IMR-90 (cell line): ENCODE measurements around the gene CCDC146.

Experiments
- CEBPB ChIP-seq: IDR thresholded peaks from 2 replicates; pipeline ENCODE4 v1.6.1; 2012; ENCODE audit warnings: low read depth, low read length, improper control_type of control experiment
- CHD1 ChIP-seq: IDR thresholded peaks from 2 replicates; pipeline ENCODE4 v1.6.1; 2012; ENCODE audit warnings: low read depth, low read length, improper control_type of control experiment
- FOS ChIP-seq: fragments of 150-350 bp; IDR thresholded peaks from 2 replicates; pipeline ENCODE4 v1.6.1; 2016; ENCODE audit warnings: low read depth, low read length
- MAFK ChIP-seq: IDR thresholded peaks from 2 replicates; pipeline ENCODE4 v1.6.1; 2012; ENCODE audit warnings: low read depth, low read length, improper control_type of control experiment
- MAZ ChIP-seq: IDR thresholded peaks from 2 replicates; pipeline ENCODE4 v1.6.1; 2012; ENCODE audit warnings: low read depth, mild to moderate bottlenecking, low read length, improper control_type of control experiment, moderate library complexity, borderline replicate concordance
- POLR2A ChIP-seq: IDR thresholded peaks from 2 replicates; pipeline ENCODE4 v1.6.1; 2012; ENCODE audit warnings: mild to moderate bottlenecking, low read depth, low read length
- RAD21 ChIP-seq: IDR thresholded peaks from 2 replicates; pipeline ENCODE4 v1.6.1; 2012; ENCODE audit warnings: low read length, improper control_type of control experiment
- RCOR1 ChIP-seq: IDR thresholded peaks from 2 replicates; pipeline ENCODE4 v1.6.1; 2012; ENCODE audit warnings: mild to moderate bottlenecking, low read length, improper control_type of control experiment; ENCODE audit not compliant: insufficient replicate concordance
- RFX5 ChIP-seq: IDR thresholded peaks from 2 replicates; pipeline ENCODE4 v1.8.0; 2012; ENCODE audit warnings: low read depth, mild to moderate bottlenecking, low read length, moderate library complexity
- SMC3 ChIP-seq: fragments of 150-350 bp; IDR thresholded peaks from 2 replicates; pipeline ENCODE4 v1.6.1; 2016; ENCODE audit warnings: low read depth, mild to moderate bottlenecking, antibody characterized with exemption, low read length, moderate library complexity
- TF ChIP-seq, protein P1 (sequence below): conservative IDR thresholded peaks from 2 replicates; pipeline ENCODE4 v1.5.1; 2012; ENCODE audit warnings: mild to moderate bottlenecking, low read depth, low read length, improper control_type of control experiment
- TF ChIP-seq, protein P2 (sequence below): fragments of 150-350 bp; IDR thresholded peaks from 2 replicates; pipeline ENCODE4 v1.6.1; 2017; ENCODE audit warnings: mild to moderate bottlenecking, antibody characterized with exemption, low read length, low read depth

DNA sequence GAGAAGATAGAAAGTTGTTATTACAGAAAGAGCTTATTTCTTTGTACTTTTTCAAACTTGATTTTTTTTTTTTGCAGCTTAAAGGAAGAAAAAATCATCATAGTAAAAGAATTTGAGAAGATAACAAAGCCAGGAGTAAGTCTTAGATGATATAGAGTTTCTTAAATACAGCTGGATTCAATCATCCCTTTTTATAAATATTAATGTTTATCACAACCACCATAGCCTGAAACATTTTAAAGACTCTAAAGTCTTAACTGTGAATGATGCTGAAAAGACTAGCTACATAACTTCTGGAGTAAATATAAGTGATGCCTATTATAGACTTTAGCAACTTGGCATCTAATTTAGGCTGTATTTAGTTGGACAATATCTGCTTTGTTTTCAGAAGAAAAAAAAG is 132.0 kb downstream of the CCDC146 start:
- TF ChIP-seq, protein P1, sequence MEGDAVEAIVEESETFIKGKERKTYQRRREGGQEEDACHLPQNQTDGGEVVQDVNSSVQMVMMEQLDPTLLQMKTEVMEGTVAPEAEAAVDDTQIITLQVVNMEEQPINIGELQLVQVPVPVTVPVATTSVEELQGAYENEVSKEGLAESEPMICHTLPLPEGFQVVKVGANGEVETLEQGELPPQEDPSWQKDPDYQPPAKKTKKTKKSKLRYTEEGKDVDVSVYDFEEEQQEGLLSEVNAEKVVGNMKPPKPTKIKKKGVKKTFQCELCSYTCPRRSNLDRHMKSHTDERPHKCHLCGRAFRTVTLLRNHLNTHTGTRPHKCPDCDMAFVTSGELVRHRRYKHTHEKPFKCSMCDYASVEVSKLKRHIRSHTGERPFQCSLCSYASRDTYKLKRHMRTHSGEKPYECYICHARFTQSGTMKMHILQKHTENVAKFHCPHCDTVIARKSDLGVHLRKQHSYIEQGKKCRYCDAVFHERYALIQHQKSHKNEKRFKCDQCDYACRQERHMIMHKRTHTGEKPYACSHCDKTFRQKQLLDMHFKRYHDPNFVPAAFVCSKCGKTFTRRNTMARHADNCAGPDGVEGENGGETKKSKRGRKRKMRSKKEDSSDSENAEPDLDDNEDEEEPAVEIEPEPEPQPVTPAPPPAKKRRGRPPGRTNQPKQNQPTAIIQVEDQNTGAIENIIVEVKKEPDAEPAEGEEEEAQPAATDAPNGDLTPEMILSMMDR = no peak
- TF ChIP-seq CEBPB (no peak), RAD21 (no peak), POLR2A (no peak), RFX5 (no peak), MAFK (no peak), FOS (no peak), MAZ (no peak), CHD1 (no peak), SMC3 (no peak), RCOR1 (no peak)
- TF ChIP-seq, protein P2, sequence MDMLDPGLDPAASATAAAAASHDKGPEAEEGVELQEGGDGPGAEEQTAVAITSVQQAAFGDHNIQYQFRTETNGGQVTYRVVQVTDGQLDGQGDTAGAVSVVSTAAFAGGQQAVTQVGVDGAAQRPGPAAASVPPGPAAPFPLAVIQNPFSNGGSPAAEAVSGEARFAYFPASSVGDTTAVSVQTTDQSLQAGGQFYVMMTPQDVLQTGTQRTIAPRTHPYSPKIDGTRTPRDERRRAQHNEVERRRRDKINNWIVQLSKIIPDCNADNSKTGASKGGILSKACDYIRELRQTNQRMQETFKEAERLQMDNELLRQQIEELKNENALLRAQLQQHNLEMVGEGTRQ = no peak
